GM12878 (cell line): Measurements from ENCODE around the gene MAPK8. TPM values are rescaled to one million over a fixed set of nuclear protein-coding genes. Genes with fewer than 3 reads are reported as not detected.

ENCODE experiments used
- ATAC-seq: fragments of 200-7000 bp; cut with Tn5 transposase; 3 replicates; pipeline ENCODE4 v1.9.1; 2020; ENCODE audit warnings: mild to moderate bottlenecking, moderate library complexity
- BruUV-seq: library from RNA; stranded (reverse); fragments of 400-500 nt; replicated peaks from 2 replicates; lab custom pipeline; 2021; lab: Mats Ljungman, UMichigan
- CTCF ChIA-PET: fragments of 300-600 bp; sonication (Branson Sonifier 250); formaldehyde crosslinking; extraction: SDS; loops from one replicate; lab custom pipeline; 2021; ENCODE audit warnings: inconsistent platforms; lab: Yijun Ruan, JAX
- POLR2A ChIA-PET: fragments of 350-600 bp; formaldehyde crosslinking; extraction: SDS; loops from one replicate; lab custom pipeline; 2021; ENCODE audit warnings: inconsistent platforms; lab: Charles Lee
- RAD21 ChIA-PET: fragments of 300-600 bp; sonication (Branson Sonifier 250); formaldehyde crosslinking; loops from one replicate; lab custom pipeline; 2023; ENCODE audit warnings: antibody characterized with exemption; ENCODE audit not compliant: unreplicated experiment; lab: Charles Lee
- SMC1A ChIA-PET: fragments of 300-600 bp; sonication (Branson Sonifier 250); formaldehyde crosslinking; loops from one replicate; lab custom pipeline; 2023; ENCODE audit not compliant: unreplicated experiment, uncharacterized antibody; lab: Charles Lee
- DNase-seq: peaks from one replicate; pipeline ENCODE4 v3.0.0-alpha.2; 2011; ENCODE audit warnings: low read depth, low spot score
- FAIRE-seq: peaks from 3 replicates; lab custom pipeline; 2011; peaks lifted over from hg19 to GRCh38; lab: Jason Lieb, UNC
- H2AFZ ChIP-seq: 2 replicates; pipeline ENCODE4 v1.6.0; 2011; ENCODE audit warnings: low read depth, low read length, control low read depth; ENCODE audit not compliant: control insufficient read depth
- H3K27ac ChIP-seq: 2 replicates; pipeline ENCODE4 v1.5.1; 2011; ENCODE audit warnings: control low read depth; ENCODE audit not compliant: control insufficient read depth, insufficient read depth
- H3K27me3 ChIP-seq, 2 experiments: replicated peaks in 1 of 2; 2 replicates each; pipeline versions ENCODE4 v1.6.0 to v1.6.1; 2011; ENCODE audit warnings: low read length in 1 of 2; ENCODE audit not compliant: control insufficient read depth in 2 of 2, insufficient read depth in 2 of 2
- H3K36me3 ChIP-seq, 2 experiments: 2 replicates each; pipeline ENCODE4 v1.5.1; 2011; ENCODE audit warnings: low read length in 1 of 2; ENCODE audit not compliant: control insufficient read depth in 2 of 2, insufficient read depth in 2 of 2
- H3K4me1 ChIP-seq: 2 replicates; pipeline ENCODE4 v1.6.1; 2011; ENCODE audit warnings: mild to moderate bottlenecking, low read length, moderate library complexity, mixed read lengths; ENCODE audit not compliant: control insufficient read depth, insufficient read depth
- H3K4me2 ChIP-seq: 2 replicates; pipeline ENCODE4 v1.6.0; 2011; ENCODE audit warnings: control low read depth; ENCODE audit not compliant: control insufficient read depth, insufficient read depth
- H3K4me3 ChIP-seq: fragments of 200-600 bp; sonication (generic); 2 replicates; pipeline ENCODE4 v1.5.1; 2016
- H3K79me2 ChIP-seq: 2 replicates; pipeline ENCODE4 v1.6.0; 2011; ENCODE audit warnings: low read length; ENCODE audit not compliant: control insufficient read depth, insufficient read depth
- H3K9ac ChIP-seq: 2 replicates; pipeline ENCODE4 v1.8.0; 2011; ENCODE audit warnings: low read length, control low read depth, mixed read lengths; ENCODE audit not compliant: control insufficient read depth, insufficient read depth
- H3K9me3 ChIP-seq: replicated peaks from 3 replicates; pipeline ENCODE4 v1.5.1; 2011; ENCODE audit warnings: mild to moderate bottlenecking, low read length; ENCODE audit not compliant: control insufficient read depth, insufficient read depth
- H4K20me1 ChIP-seq: 2 replicates; pipeline ENCODE4 v1.6.0; 2011; ENCODE audit not compliant: control insufficient read depth, insufficient read depth
- BCL11A ChIP-seq: IDR thresholded peaks from 2 replicates; pipeline ENCODE4 v1.6.1; 2011; ENCODE audit warnings: low read depth, low read length
- EZH2 ChIP-seq: IDR thresholded peaks from 2 replicates; pipeline ENCODE4 v1.6.1; 2012; ENCODE audit warnings: low read depth, mild to moderate bottlenecking, control low read depth, inconsistent platforms, low read length, borderline replicate concordance; ENCODE audit not compliant: control insufficient read depth
- GABPA ChIP-seq: IDR thresholded peaks from 2 replicates; pipeline ENCODE4 v1.6.1; 2014; ENCODE audit warnings: antibody characterized with exemption, low read depth, mild to moderate bottlenecking, inconsistent platforms
- NFYB ChIP-seq: IDR thresholded peaks from 2 replicates; pipeline ENCODE4 v1.6.1; 2011; ENCODE audit warnings: low read depth, mild to moderate bottlenecking, low read length, improper control_type of control experiment, moderate library complexity; ENCODE audit not compliant: insufficient read depth
- PAX5 ChIP-seq: IDR thresholded peaks from 2 replicates; pipeline ENCODE4 v1.6.1; 2011; ENCODE audit warnings: low read depth, low read length, borderline replicate concordance
- SIN3A ChIP-seq: IDR thresholded peaks from 2 replicates; pipeline ENCODE4 v1.6.1; 2012; ENCODE audit warnings: low read depth, low read length, improper control_type of control experiment
- SMC3 ChIP-seq: IDR thresholded peaks from 2 replicates; pipeline ENCODE4 v1.6.1; 2011; ENCODE audit warnings: low read length, improper control_type of control experiment, borderline replicate concordance
- SPI1 ChIP-seq: IDR thresholded peaks from 2 replicates; pipeline ENCODE4 v1.6.1; 2011; ENCODE audit warnings: low read depth, mild to moderate bottlenecking, low read length, moderate library complexity, borderline replicate concordance; ENCODE audit not compliant: insufficient read depth
- SUZ12 ChIP-seq: fragments of 200-600 bp; sonication (generic); IDR thresholded peaks from one replicate; pipeline ENCODE4 v1.6.1; 2018; ENCODE audit warnings: antibody characterized with exemption, mild to moderate bottlenecking; ENCODE audit not compliant: unreplicated experiment
- TARDBP ChIP-seq: IDR thresholded peaks from 2 replicates; pipeline ENCODE4 v1.6.1; 2016; ENCODE audit warnings: borderline replicate concordance
- ZBTB33 ChIP-seq: fragments of 450-650 bp; IDR thresholded peaks from 2 replicates; pipeline ENCODE4 v1.6.1; 2017; ENCODE audit warnings: mild to moderate bottlenecking
- WGBS: methylation state at CpG from one replicate; pipeline ENCODE4 v1.1.6; 2016; ENCODE audit warnings: low lambda C conversion rate; ENCODE audit not compliant: insufficient replicate concordance, insufficient coverage; ENCODE audit errors: missing lambda C conversion rate; 5-methylcytosine and 5-hydroxymethylcytosine counted together
- in situ Hi-C: fragments of 300-500 bp; cut with MboI; formaldehyde crosslinking; loops from 9 replicates; pipeline ENCODE4 v1.14.3; 2018; ENCODE audit warnings: mixed read lengths
- intact Hi-C: fragments of 100-400 bp; cut with micrococcal nuclease; formaldehyde crosslinking; loops from one replicate; pipeline ENCODE4 v1.14.2; 2022; ENCODE audit not compliant: unreplicated experiment
- polyA plus RNA-seq, 11 experiments: library from polyadenylated mRNA; depleted of rRNA in 4 of 11; unstranded in 6 of 11; stranded (reverse) in 5 of 11; fragments of >200 nt; fragmentation: Nextera tagmentation in 4 of 11; fragmentation: Illumina TruSeq in 1 of 11; extraction: Ambion mirVana in 4 of 11; extraction: Trizol in 1 of 11; gene quantifications; 1 replicate in 1 of 11; 2 replicates in 10 of 11; pipeline versions ENCODE4 v1.2.1 to v1.2.3, GENCODE V29; 2011 to 2016; ENCODE audit warnings: inconsistent platforms in 2 of 11, missing spikeins in 2 of 11, low read depth in 1 of 11
- total RNA-seq, 4 experiments: library from RNA; depleted of rRNA in 3 of 4; stranded (reverse); fragments of >200 nt in 3 of 4; fragmentation: Illumina TruSeq in 1 of 4; extraction: Trizol in 1 of 4; gene quantifications; 2 replicates each; pipeline versions ENCODE4 v1.2.1 to v1.2.3, GENCODE V29; 2013 to 2021
- TF ChIP-seq, protein P1 (sequence below): fragments of 450-650 bp; IDR thresholded peaks from 2 replicates; pipeline ENCODE4 v1.6.1; 2017; ENCODE audit warnings: mild to moderate bottlenecking, low read depth, inconsistent platforms; ENCODE audit not compliant: poor library complexity, severe bottlenecking

Gene MAPK8
- total and polyA plus RNA-seq, 10 of the 15 experiments (the other 5 are each of a cell fraction or from before 2014, with no cell fraction given) = 3.9 to 102 (median 40.0) TPM

DNA sequence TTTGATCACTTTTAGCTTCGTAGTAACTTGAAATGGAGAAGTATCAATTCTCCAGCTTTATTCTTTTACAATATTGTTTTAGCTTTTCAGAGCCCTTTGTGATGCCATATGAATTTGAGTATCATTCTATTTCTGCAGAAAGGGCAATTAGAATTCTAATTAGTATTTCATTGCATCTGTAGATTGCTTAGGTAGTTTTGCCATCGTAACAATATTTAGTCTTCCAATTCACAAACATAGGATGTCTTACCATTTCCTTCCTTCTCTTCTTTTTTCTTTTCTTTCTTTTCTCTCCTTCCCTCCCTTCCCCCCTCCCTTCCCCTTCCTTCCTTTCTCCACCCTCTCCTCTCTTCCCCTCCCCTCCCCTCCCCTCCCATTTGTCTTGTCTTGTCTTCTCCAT, 105.0 kb downstream of the MAPK8 start:
- H3K27ac ChIP-seq = no peak overlapping the region
- BruUV-seq = no TSS peak
- no peak overlapping the region for H3K4me3 ChIP-seq
- no peak for ATAC-seq
- H4K20me1 ChIP-seq = no peaks in the 10 kb centered on the region
- in situ Hi-C loops (no loop called here), intact Hi-C loops (no loop called here)
- SMC1A ChIA-PET = interaction anchor here (0.8 to 1.6 kb wide), 3 partner anchors 24 to 72 kb away, joined by 3 to 5 read pairs (median 4); no protein-coding TSS in a partner anchor
- no peaks in the 10 kb centered on the region for H3K4me1 ChIP-seq
- POLR2A ChIA-PET = no interaction called here
- H2AFZ ChIP-seq = no peak overlapping the region
- 68% methylated on average over 2 of the region's 2 CpGs for WGBS
- no peak overlapping the region for H3K9ac ChIP-seq
- peaks cover 0 to 3% of the 10 kb centered on the region in 2 experiments for H3K36me3 ChIP-seq
- CTCF ChIA-PET = no interaction called here
- peaks cover 2% of the 10 kb centered on the region; the same call in 1 of the 3 replicates for H3K9me3 ChIP-seq
- no peak for DNase-seq
- RAD21 ChIA-PET = no interaction called here
- H3K4me2 ChIP-seq = no peak overlapping the region
- no peak for TF ChIP-seq SMC3
- TF ChIP-seq BCL11A = no peak
- TF ChIP-seq EZH2 = no peak
- no peak for FAIRE-seq
- no peaks in the 10 kb centered on the region for H3K27me3 ChIP-seq
- H3K79me2 ChIP-seq = no peaks in the 10 kb centered on the region

DNA sequence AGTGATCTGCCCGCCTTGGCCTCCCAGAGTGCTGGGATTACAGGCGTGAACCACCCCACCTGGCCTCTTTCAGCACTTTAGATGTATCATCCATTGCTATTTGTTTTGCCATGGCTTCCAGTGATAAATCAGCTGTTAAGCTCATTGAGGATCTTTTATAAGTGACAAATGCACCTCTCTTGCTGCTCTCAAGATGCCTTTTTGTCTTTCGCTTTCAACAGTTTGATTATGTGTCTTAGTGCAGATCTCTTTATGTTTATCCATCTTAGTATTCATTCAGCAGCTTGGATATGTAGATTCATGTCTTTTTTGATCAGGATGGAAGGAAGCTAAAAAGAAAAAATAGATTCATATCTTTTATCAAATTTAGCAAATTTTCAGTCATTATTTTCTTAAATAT, 105.6 kb downstream of the MAPK8 start:
- Histone ChIP-seq H3K9me3 (peaks cover 2% of the 10 kb centered on the region; the same call in 1 of the 3 replicates), H3K36me3 (peaks cover 0 to 3% of the 10 kb centered on the region in 2 experiments; a peak in 3 of 4 replicates), H3K4me3 (no peak overlapping the region), H4K20me1 (no peaks in the 10 kb centered on the region), H3K4me2 (no peak overlapping the region), H3K79me2 (no peaks in the 10 kb centered on the region), H2AFZ (no peak overlapping the region), H3K4me1 (no peaks in the 10 kb centered on the region), H3K27ac (no peak overlapping the region), H3K9ac (no peak overlapping the region), H3K27me3 (no peaks in the 10 kb centered on the region)
- WGBS = 98% methylated on average over 3 of the region's 3 CpGs
- no TSS peak for BruUV-seq
- in situ Hi-C loops (no loop called here), intact Hi-C loops (no loop called here)
- TF ChIP-seq SIN3A (no peak), SPI1 (no peak), SUZ12 (no peak), NFYB (no peak), TARDBP (no peak), ZBTB33 (no peak), PAX5 (no peak), GABPA (no peak)
- TF ChIP-seq, protein P1, sequence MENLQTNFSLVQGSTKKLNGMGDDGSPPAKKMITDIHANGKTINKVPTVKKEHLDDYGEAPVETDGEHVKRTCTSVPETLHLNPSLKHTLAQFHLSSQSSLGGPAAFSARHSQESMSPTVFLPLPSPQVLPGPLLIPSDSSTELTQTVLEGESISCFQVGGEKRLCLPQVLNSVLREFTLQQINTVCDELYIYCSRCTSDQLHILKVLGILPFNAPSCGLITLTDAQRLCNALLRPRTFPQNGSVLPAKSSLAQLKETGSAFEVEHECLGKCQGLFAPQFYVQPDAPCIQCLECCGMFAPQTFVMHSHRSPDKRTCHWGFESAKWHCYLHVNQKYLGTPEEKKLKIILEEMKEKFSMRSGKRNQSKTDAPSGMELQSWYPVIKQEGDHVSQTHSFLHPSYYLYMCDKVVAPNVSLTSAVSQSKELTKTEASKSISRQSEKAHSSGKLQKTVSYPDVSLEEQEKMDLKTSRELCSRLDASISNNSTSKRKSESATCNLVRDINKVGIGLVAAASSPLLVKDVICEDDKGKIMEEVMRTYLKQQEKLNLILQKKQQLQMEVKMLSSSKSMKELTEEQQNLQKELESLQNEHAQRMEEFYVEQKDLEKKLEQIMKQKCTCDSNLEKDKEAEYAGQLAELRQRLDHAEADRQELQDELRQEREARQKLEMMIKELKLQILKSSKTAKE = no peak
- CTCF ChIA-PET = interaction anchor here (0.8 kb wide), 1 partner anchor 49 kb away, joined by 3 read pairs; no protein-coding TSS in a partner anchor
- ATAC-seq (no peak), DNase-seq (no peak), FAIRE-seq (no peak)
- SMC1A ChIA-PET = interaction anchor here (0.8 to 1.6 kb wide), 3 partner anchors 24 to 72 kb away, joined by 3 to 5 read pairs (median 4); no protein-coding TSS in a partner anchor
- POLR2A ChIA-PET = no interaction called here
- RAD21 ChIA-PET = no interaction called here
